K562 (cell line): Measurements from ENCODE around the gene GBF1. TPM values are rescaled to one million over a fixed set of nuclear protein-coding genes. Genes with fewer than 3 reads are reported as not detected.

Source experiments
- AFF4 ChIP-seq: sonication (generic); formaldehyde crosslinking; IDR thresholded peaks from 2 replicates; pipeline ENCODE4 v1.8.0; 2023; ENCODE audit warnings: mild to moderate bottlenecking, missing genetic modification reagents
- CREB1 ChIP-seq, 2 experiments: sonication (generic) in 1 of 2; formaldehyde crosslinking in 1 of 2; IDR thresholded peaks; 2 replicates each; pipeline versions ENCODE4 v1.6.1 to v1.8.0; 2012 to 2022; ENCODE audit warnings: inconsistent platforms in 1 of 2, mild to moderate bottlenecking in 1 of 2, missing genetic modification reagents in 1 of 2, moderate library complexity in 1 of 2
- CTCFL ChIP-seq: IDR thresholded peaks from 2 replicates; pipeline ENCODE4 v1.6.1; 2011; ENCODE audit warnings: borderline replicate concordance, low read depth, mild to moderate bottlenecking, moderate library complexity, low read length; ENCODE audit not compliant: insufficient read depth, poor library complexity, severe bottlenecking
- E2F6 ChIP-seq, 2 experiments: IDR thresholded peaks; 2 replicates each; pipeline ENCODE4 v1.6.1; 2011; ENCODE audit warnings: borderline replicate concordance in 1 of 2, control low read depth in 1 of 2, low read depth in 1 of 2, low read length in 1 of 2, mild to moderate bottlenecking in 1 of 2, mixed read lengths in 1 of 2, moderate library complexity in 1 of 2; ENCODE audit not compliant: insufficient read depth in 1 of 2, insufficient read length in 1 of 2, poor library complexity in 1 of 2, severe bottlenecking in 1 of 2; ENCODE audit errors: extremely low read depth in 1 of 2
- ETS1 ChIP-seq: conservative IDR thresholded peaks from 2 replicates; pipeline ENCODE4 v1.6.1; 2011; ENCODE audit warnings: low read depth, mild to moderate bottlenecking, low read length; ENCODE audit not compliant: control insufficient read depth
- FOXA1 ChIP-seq: fragments of 450-650 bp; IDR thresholded peaks from 2 replicates; pipeline ENCODE4 v1.6.1; 2016; ENCODE audit warnings: mild to moderate bottlenecking, borderline replicate concordance
- NR2C2 ChIP-seq, 2 experiments: fragments of 200-800 bp in 1 of 2; sonication (Bioruptor generic) in 1 of 2; sonication (generic) in 1 of 2; formaldehyde crosslinking in 1 of 2; IDR thresholded peaks; 2 replicates each; pipeline versions ENCODE4 v1.6.1 to v1.8.0; 2016 to 2022; ENCODE audit warnings: mild to moderate bottlenecking in 1 of 2, missing compliant biosample characterization in 1 of 2, missing genetic modification characterization in 1 of 2, missing genetic modification reagents in 1 of 2
- RBM22 ChIP-seq: fragments of 200-400 bp; formaldehyde crosslinking; IDR thresholded peaks from 2 replicates; pipeline ENCODE4 v1.6.1; 2018; ENCODE audit warnings: low read length, low read depth; ENCODE audit not compliant: poor library complexity, severe bottlenecking
- SAP30 ChIP-seq: fragments of 200-600 bp; sonication (generic); IDR thresholded peaks from 2 replicates; pipeline ENCODE4 v1.6.1; 2012; ENCODE audit warnings: borderline replicate concordance, low read depth, mild to moderate bottlenecking, moderate library complexity, low read length, control low read depth, inconsistent platforms; ENCODE audit not compliant: insufficient read depth, poor library complexity, severe bottlenecking
- STAG1 ChIP-seq: sonication (generic); formaldehyde crosslinking; IDR thresholded peaks from 2 replicates; pipeline ENCODE4 v1.5.0; 2020; ENCODE audit warnings: missing genetic modification reagents, borderline replicate concordance
- SUPT5H ChIP-seq: fragments of 450-650 bp; IDR thresholded peaks from 2 replicates; pipeline ENCODE4 v1.6.1; 2016
- YY1 ChIP-seq, 3 experiments: IDR thresholded peaks; 2 replicates each; pipeline ENCODE4 v1.6.1; 2011; ENCODE audit warnings: low read length in 2 of 3, mild to moderate bottlenecking in 2 of 3, moderate library complexity in 2 of 3, borderline replicate concordance in 1 of 3, control low read depth in 1 of 3, low read depth in 1 of 3; ENCODE audit not compliant: insufficient read depth in 3 of 3, insufficient replicate concordance in 2 of 3, control insufficient read depth in 1 of 3, insufficient read length in 1 of 3; ENCODE audit errors: extremely low read depth in 1 of 3
- ZNF140 ChIP-seq: fragments of 250-450 bp; sonication (Bioruptor Pico); IDR thresholded peaks from 2 replicates; pipeline ENCODE4 v1.8.0; 2021; ENCODE audit warnings: moderate library complexity, mild to moderate bottlenecking, inconsistent platforms
- polyA plus RNA-seq, 8 experiments: library from polyadenylated mRNA; depleted of rRNA in 4 of 8; stranded (reverse) in 5 of 8; unstranded in 3 of 8; fragments of >200 nt; fragmentation: Nextera tagmentation in 2 of 8; fragmentation: Illumina TruSeq in 1 of 8; extraction: Ambion mirVana in 2 of 8; extraction: Trizol in 1 of 8; gene quantifications; 2 replicates each; pipeline versions ENCODE4 v1.2.1 to v1.2.3, GENCODE V29; 2011 to 2014; ENCODE audit warnings: inconsistent platforms in 1 of 8, missing spikeins in 1 of 8
- total RNA-seq, 7 experiments: library from RNA; depleted of rRNA in 6 of 7; stranded (reverse); fragments of >200 nt in 6 of 7; fragmentation: Illumina TruSeq in 2 of 7; extraction: Trizol in 2 of 7; gene quantifications; 2 replicates each; pipeline versions ENCODE4 v1.2.1 to v1.2.3, GENCODE V29; 2011 to 2021; ENCODE audit warnings: low replicate concordance in 1 of 7

The GBF1 gene
- total and polyA plus RNA-seq, 9 of the 15 experiments (the other 6 are each of a cell fraction or from before 2014, with no cell fraction given), result 0.69 to 28.0 (median 10.3) TPM

- 0 out of 2 replicates have a peak, but pooled peaks have one; percentile 32 for TF ChIP-seq AFF4 (CRISPR knock-in tag)
- TF ChIP-seq RBM22, result peak; percentile 38
- TF ChIP-seq E2F6 (IDR thresholded peaks at IDR 0.05; ENCODE audit: borderline replicate concordance in 1 of 2, extremely low read depth in 1 of 2, insufficient read depth in 1 of 2, insufficient read length in 1 of 2, low read depth in 1 of 2, low read length in 1 of 2, poor library complexity in 1 of 2, severe bottlenecking in 1 of 2), result peak; percentile 36 to 53
- no peak for TF ChIP-seq ZNF140 (CRISPR knock-in tag)
- TF ChIP-seq STAG1, result peak; percentile 38; the same call in 1 of the 2 replicates
- TF ChIP-seq FOXA1, result no peak
- no peak for TF ChIP-seq CTCFL
- peak; percentile 46 for TF ChIP-seq SUPT5H
- TF ChIP-seq YY1 (IDR thresholded peaks at IDR 0.05; ENCODE audit: borderline replicate concordance in 1 of 3, control insufficient read depth in 1 of 3, extremely low read depth in 1 of 3, insufficient read depth in 3 of 3, insufficient read length in 1 of 3, insufficient replicate concordance in 2 of 3, low read depth in 1 of 3, low read length in 2 of 3), result peak in 2 of 3 experiments; percentile 8 to 24
- TF ChIP-seq NR2C2 (CRISPR knock-in tag; IDR thresholded peaks at IDR 0.05), result peak; percentile 48; the same call in 1 of the 2 replicates
- TF ChIP-seq NR2C2 (tag; IDR thresholded peaks at IDR 0.05), result no peak
- TF ChIP-seq ETS1, result 0 out of 2 replicates have a peak, but pooled peaks have one; percentile 13
- TF ChIP-seq SAP30, result peak; percentile 13
- TF ChIP-seq CREB1 (IDR thresholded peaks at IDR 0.05), result 0 out of 2 replicates have a peak, but pooled peaks have one; percentile 23
- TF ChIP-seq CREB1 (CRISPR knock-in tag; IDR thresholded peaks at IDR 0.05), result peak; percentile 50
Measured at GRCh38 chr10:102421757-102422512, 176.6 kb downstream of the GBF1 start (continued).
